WTC11 (cell line): ENCODE results near the gene PAK6. TPM values are rescaled to one million over a fixed set of nuclear protein-coding genes. Genes with fewer than 3 reads are reported as not detected.
A peak's percentile ranks its signal among the peaks of the same experiment; 100 is the strongest.

ENCODE experiments used
- AFF4 ChIP-seq: sonication (generic); formaldehyde crosslinking; IDR thresholded peaks from 2 replicates; pipeline ENCODE4 v1.8.1; 2023; ENCODE audit warnings: mild to moderate bottlenecking, missing genetic modification reagents, borderline replicate concordance
- ATF1 ChIP-seq: sonication (generic); formaldehyde crosslinking; IDR thresholded peaks from 2 replicates; pipeline ENCODE4 v1.8.1; 2023; ENCODE audit warnings: mild to moderate bottlenecking, moderate library complexity, missing genetic modification reagents
- CREB1 ChIP-seq: sonication (generic); formaldehyde crosslinking; IDR thresholded peaks from 2 replicates; pipeline ENCODE4 v1.8.0; 2023; ENCODE audit warnings: mild to moderate bottlenecking, missing genetic modification reagents
- FOXJ3 ChIP-seq: sonication (generic); formaldehyde crosslinking; IDR thresholded peaks from 2 replicates; pipeline ENCODE4 v1.9.0; 2021; ENCODE audit warnings: missing genetic modification reagents, mild to moderate bottlenecking, borderline replicate concordance
- HMGA2 ChIP-seq: fragments of 250-450 bp; sonication (Bioruptor Pico); IDR thresholded peaks from 2 replicates; pipeline ENCODE4 v1.4.0; 2021; ENCODE audit warnings: mild to moderate bottlenecking, moderate library complexity
- IRF2 ChIP-seq: sonication (generic); formaldehyde crosslinking; IDR thresholded peaks from 2 replicates; pipeline ENCODE4 v1.8.0; 2022; ENCODE audit warnings: low read depth, missing genetic modification reagents, borderline replicate concordance
- MXD4 ChIP-seq: fragments of 250-450 bp; sonication (Bioruptor Pico); IDR thresholded peaks from 2 replicates; pipeline ENCODE4 v1.8.0; 2021; ENCODE audit warnings: mild to moderate bottlenecking, moderate library complexity, borderline replicate concordance
- NR1H2 ChIP-seq: sonication (generic); formaldehyde crosslinking; IDR thresholded peaks from 2 replicates; pipeline ENCODE4 v1.9.0; 2021; ENCODE audit warnings: mild to moderate bottlenecking, moderate library complexity, missing genetic modification reagents
- NR2C2 ChIP-seq: sonication (generic); formaldehyde crosslinking; IDR thresholded peaks from 2 replicates; pipeline ENCODE4 v1.8.0; 2022; ENCODE audit warnings: mild to moderate bottlenecking, missing genetic modification reagents
- PRRX2 ChIP-seq: fragments of 250-450 bp; sonication (Bioruptor Pico); IDR thresholded peaks from 2 replicates; pipeline ENCODE4 v1.8.0; 2021; ENCODE audit warnings: mild to moderate bottlenecking
- RELA ChIP-seq: sonication (generic); formaldehyde crosslinking; IDR thresholded peaks from 2 replicates; pipeline ENCODE4 v1.8.1; 2022; ENCODE audit warnings: missing genetic modification reagents, mild to moderate bottlenecking, borderline replicate concordance
- SP1 ChIP-seq: sonication (generic); formaldehyde crosslinking; conservative IDR thresholded peaks from 2 replicates; pipeline ENCODE4 v1.8.1; 2022; ENCODE audit warnings: missing genetic modification reagents
- USF2 ChIP-seq: sonication (generic); formaldehyde crosslinking; IDR thresholded peaks from 2 replicates; pipeline ENCODE4 v1.8.1; 2023; ENCODE audit warnings: mild to moderate bottlenecking, missing genetic modification reagents, moderate library complexity
- ZNF121 ChIP-seq: sonication (generic); formaldehyde crosslinking; IDR thresholded peaks from 2 replicates; pipeline ENCODE4 v1.8.0; 2023; ENCODE audit warnings: missing genetic modification reagents
- ZNF423 ChIP-seq: fragments of 250-450 bp; sonication (Bioruptor Pico); IDR thresholded peaks from 2 replicates; pipeline ENCODE4 v2.1.2; 2022; ENCODE audit warnings: mild to moderate bottlenecking, moderate library complexity
- ZNF512 ChIP-seq: sonication (generic); formaldehyde crosslinking; IDR thresholded peaks from 2 replicates; pipeline ENCODE4 v1.8.1; 2022; ENCODE audit warnings: missing genetic modification reagents, borderline replicate concordance
- ZNF671 ChIP-seq: fragments of 250-450 bp; sonication (Bioruptor Pico); IDR thresholded peaks from 2 replicates; pipeline ENCODE4 v1.8.0; 2021; ENCODE audit warnings: mild to moderate bottlenecking
- ZSCAN18 ChIP-seq: fragments of 250-450 bp; sonication (Bioruptor Pico); IDR thresholded peaks from 2 replicates; pipeline ENCODE4 v2.1.2; 2022; ENCODE audit warnings: mild to moderate bottlenecking, moderate library complexity
- total RNA-seq: library from RNA; stranded (reverse); gene quantifications from 3 replicates; pipeline ENCODE4 v1.2.3, GENCODE V29; 2021
- TF ChIP-seq, protein P1 (sequence below): fragments of 250-450 bp; sonication (Bioruptor Pico); IDR thresholded peaks from 2 replicates; pipeline ENCODE4 v1.9.0; 2021; ENCODE audit warnings: moderate library complexity, mild to moderate bottlenecking, inconsistent platforms, borderline replicate concordance
- TF ChIP-seq, protein P2 (sequence below): sonication (generic); formaldehyde crosslinking; IDR thresholded peaks from 2 replicates; pipeline ENCODE4 v1.8.1; 2022; ENCODE audit warnings: mild to moderate bottlenecking, missing genetic modification reagents, moderate library complexity, borderline replicate concordance
- TF ChIP-seq, protein P3 (sequence below): sonication (generic); formaldehyde crosslinking; IDR thresholded peaks from 2 replicates; pipeline ENCODE4 v1.8.1; 2022; ENCODE audit warnings: low read depth, mild to moderate bottlenecking, moderate library complexity, missing genetic modification reagents, borderline replicate concordance
- TF ChIP-seq, protein P4 (sequence below): sonication (generic); formaldehyde crosslinking; IDR thresholded peaks from 2 replicates; pipeline ENCODE4 v1.8.0; 2022; ENCODE audit warnings: mild to moderate bottlenecking, missing genetic modification reagents

PAK6 gene
- total RNA-seq, 1 experiment from 2014 or later = 11.7 TPM

GRCh38 chr15:40279437-40280141 is 40.7 kb downstream of the PAK6 start (continued):
- TF ChIP-seq FOXJ3 (CRISPR knock-in tag) = peak; percentile 63; the same call in 1 of the 2 replicates
- no peak for TF ChIP-seq ZSCAN18 (CRISPR knock-in tag)
- peak; percentile 37 for TF ChIP-seq SP1 (CRISPR knock-in tag)
- no peak for TF ChIP-seq PRRX2 (CRISPR knock-in tag)
- TF ChIP-seq CREB1 = peak; percentile 87
- no peak for TF ChIP-seq MXD4 (CRISPR knock-in tag)
- TF ChIP-seq, protein P1, sequence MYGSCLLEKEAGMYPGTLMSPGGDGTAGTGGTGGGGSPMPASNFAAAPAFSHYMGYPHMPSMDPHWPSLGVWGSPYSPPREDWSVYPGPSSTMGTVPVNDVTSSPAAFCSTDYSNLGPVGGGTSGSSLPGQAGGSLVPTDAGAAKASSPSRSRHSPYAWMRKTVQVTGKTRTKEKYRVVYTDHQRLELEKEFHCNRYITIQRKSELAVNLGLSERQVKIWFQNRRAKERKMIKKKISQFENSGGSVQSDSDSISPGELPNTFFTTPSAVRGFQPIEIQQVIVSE (CRISPR knock-in tag) = no peak
- no peak for TF ChIP-seq ZNF512 (CRISPR knock-in tag)
- no peak for TF ChIP-seq ZNF671 (CRISPR knock-in tag)
- TF ChIP-seq NR2C2 = 0 out of 2 replicates have a peak, but pooled peaks have one; percentile 62
- TF ChIP-seq USF2 (CRISPR knock-in tag) = peak; percentile 71
- TF ChIP-seq AFF4 (CRISPR knock-in tag) = peak; percentile 92; the same call in 1 of the 2 replicates
- TF ChIP-seq, protein P2, sequence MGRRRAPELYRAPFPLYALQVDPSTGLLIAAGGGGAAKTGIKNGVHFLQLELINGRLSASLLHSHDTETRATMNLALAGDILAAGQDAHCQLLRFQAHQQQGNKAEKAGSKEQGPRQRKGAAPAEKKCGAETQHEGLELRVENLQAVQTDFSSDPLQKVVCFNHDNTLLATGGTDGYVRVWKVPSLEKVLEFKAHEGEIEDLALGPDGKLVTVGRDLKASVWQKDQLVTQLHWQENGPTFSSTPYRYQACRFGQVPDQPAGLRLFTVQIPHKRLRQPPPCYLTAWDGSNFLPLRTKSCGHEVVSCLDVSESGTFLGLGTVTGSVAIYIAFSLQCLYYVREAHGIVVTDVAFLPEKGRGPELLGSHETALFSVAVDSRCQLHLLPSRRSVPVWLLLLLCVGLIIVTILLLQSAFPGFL (CRISPR knock-in tag) = no peak
- peak; percentile 86; the same call in 1 of the 2 replicates for TF ChIP-seq RELA (CRISPR knock-in tag)
- TF ChIP-seq, protein P3, sequence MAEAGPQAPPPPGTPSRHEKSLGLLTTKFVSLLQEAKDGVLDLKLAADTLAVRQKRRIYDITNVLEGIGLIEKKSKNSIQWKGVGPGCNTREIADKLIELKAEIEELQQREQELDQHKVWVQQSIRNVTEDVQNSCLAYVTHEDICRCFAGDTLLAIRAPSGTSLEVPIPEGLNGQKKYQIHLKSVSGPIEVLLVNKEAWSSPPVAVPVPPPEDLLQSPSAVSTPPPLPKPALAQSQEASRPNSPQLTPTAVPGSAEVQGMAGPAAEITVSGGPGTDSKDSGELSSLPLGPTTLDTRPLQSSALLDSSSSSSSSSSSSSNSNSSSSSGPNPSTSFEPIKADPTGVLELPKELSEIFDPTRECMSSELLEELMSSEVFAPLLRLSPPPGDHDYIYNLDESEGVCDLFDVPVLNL (CRISPR knock-in tag) = no peak
- no peak for TF ChIP-seq NR1H2
- no peak; the same call in 1 of the 2 replicates for TF ChIP-seq HMGA2 (CRISPR knock-in tag)
- no peak for TF ChIP-seq IRF2 (CRISPR knock-in tag)
- TF ChIP-seq ZNF121 (CRISPR knock-in tag) = no peak
- no peak for TF ChIP-seq ZNF423 (CRISPR knock-in tag)
- TF ChIP-seq ATF1 = no peak
- TF ChIP-seq, protein P4, sequence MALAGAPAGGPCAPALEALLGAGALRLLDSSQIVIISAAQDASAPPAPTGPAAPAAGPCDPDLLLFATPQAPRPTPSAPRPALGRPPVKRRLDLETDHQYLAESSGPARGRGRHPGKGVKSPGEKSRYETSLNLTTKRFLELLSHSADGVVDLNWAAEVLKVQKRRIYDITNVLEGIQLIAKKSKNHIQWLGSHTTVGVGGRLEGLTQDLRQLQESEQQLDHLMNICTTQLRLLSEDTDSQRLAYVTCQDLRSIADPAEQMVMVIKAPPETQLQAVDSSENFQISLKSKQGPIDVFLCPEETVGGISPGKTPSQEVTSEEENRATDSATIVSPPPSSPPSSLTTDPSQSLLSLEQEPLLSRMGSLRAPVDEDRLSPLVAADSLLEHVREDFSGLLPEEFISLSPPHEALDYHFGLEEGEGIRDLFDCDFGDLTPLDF (CRISPR knock-in tag) = peak; percentile 81; the same call in 1 of the 2 replicates
